GM12878 (cell line): ENCODE results near the gene ZNF775. TPM values are rescaled to one million over a fixed set of nuclear protein-coding genes. Genes with fewer than 3 reads are reported as not detected.

Source experiments
- ATAC-seq: fragments of 200-7000 bp; cut with Tn5 transposase; 3 replicates; pipeline ENCODE4 v1.9.1; 2020; ENCODE audit warnings: mild to moderate bottlenecking, moderate library complexity
- BruUV-seq: library from RNA; stranded (reverse); fragments of 400-500 nt; replicated peaks from 2 replicates; lab custom pipeline; 2021; lab: Mats Ljungman, UMichigan
- CTCF ChIA-PET: fragments of 300-600 bp; sonication (Branson Sonifier 250); formaldehyde crosslinking; extraction: SDS; loops from one replicate; lab custom pipeline; 2021; ENCODE audit warnings: inconsistent platforms; lab: Yijun Ruan, JAX
- POLR2A ChIA-PET: fragments of 350-600 bp; formaldehyde crosslinking; extraction: SDS; loops from one replicate; lab custom pipeline; 2021; ENCODE audit warnings: inconsistent platforms; lab: Charles Lee
- RAD21 ChIA-PET: fragments of 300-600 bp; sonication (Branson Sonifier 250); formaldehyde crosslinking; loops from one replicate; lab custom pipeline; 2023; ENCODE audit warnings: antibody characterized with exemption; ENCODE audit not compliant: unreplicated experiment; lab: Charles Lee
- SMC1A ChIA-PET: fragments of 300-600 bp; sonication (Branson Sonifier 250); formaldehyde crosslinking; loops from one replicate; lab custom pipeline; 2023; ENCODE audit not compliant: unreplicated experiment, uncharacterized antibody; lab: Charles Lee
- DNase-seq: peaks from one replicate; pipeline ENCODE4 v3.0.0-alpha.2; 2011; ENCODE audit warnings: low read depth, low spot score
- FAIRE-seq: peaks from 3 replicates; lab custom pipeline; 2011; peaks lifted over from hg19 to GRCh38; lab: Jason Lieb, UNC
- H2AFZ ChIP-seq: 2 replicates; pipeline ENCODE4 v1.6.0; 2011; ENCODE audit warnings: low read depth, low read length, control low read depth; ENCODE audit not compliant: control insufficient read depth
- H3K27ac ChIP-seq: 2 replicates; pipeline ENCODE4 v1.5.1; 2011; ENCODE audit warnings: control low read depth; ENCODE audit not compliant: control insufficient read depth, insufficient read depth
- H3K27me3 ChIP-seq, 2 experiments: replicated peaks in 1 of 2; 2 replicates each; pipeline versions ENCODE4 v1.6.0 to v1.6.1; 2011; ENCODE audit warnings: low read length in 1 of 2; ENCODE audit not compliant: control insufficient read depth in 2 of 2, insufficient read depth in 2 of 2
- H3K36me3 ChIP-seq, 2 experiments: 2 replicates each; pipeline ENCODE4 v1.5.1; 2011; ENCODE audit warnings: low read length in 1 of 2; ENCODE audit not compliant: control insufficient read depth in 2 of 2, insufficient read depth in 2 of 2
- H3K4me1 ChIP-seq: 2 replicates; pipeline ENCODE4 v1.6.1; 2011; ENCODE audit warnings: mild to moderate bottlenecking, low read length, moderate library complexity, mixed read lengths; ENCODE audit not compliant: control insufficient read depth, insufficient read depth
- H3K4me2 ChIP-seq: 2 replicates; pipeline ENCODE4 v1.6.0; 2011; ENCODE audit warnings: control low read depth; ENCODE audit not compliant: control insufficient read depth, insufficient read depth
- H3K4me3 ChIP-seq: fragments of 200-600 bp; sonication (generic); 2 replicates; pipeline ENCODE4 v1.5.1; 2016
- H3K79me2 ChIP-seq: 2 replicates; pipeline ENCODE4 v1.6.0; 2011; ENCODE audit warnings: low read length; ENCODE audit not compliant: control insufficient read depth, insufficient read depth
- H3K9ac ChIP-seq: 2 replicates; pipeline ENCODE4 v1.8.0; 2011; ENCODE audit warnings: low read length, control low read depth, mixed read lengths; ENCODE audit not compliant: control insufficient read depth, insufficient read depth
- H3K9me3 ChIP-seq: replicated peaks from 3 replicates; pipeline ENCODE4 v1.5.1; 2011; ENCODE audit warnings: mild to moderate bottlenecking, low read length; ENCODE audit not compliant: control insufficient read depth, insufficient read depth
- H4K20me1 ChIP-seq: 2 replicates; pipeline ENCODE4 v1.6.0; 2011; ENCODE audit not compliant: control insufficient read depth, insufficient read depth
- CREM ChIP-seq: IDR thresholded peaks from 2 replicates; pipeline ENCODE4 v1.6.1; 2014; ENCODE audit warnings: antibody characterized with exemption, low read depth
- CTCF ChIP-seq, 3 experiments: IDR thresholded peaks in 2 of 3; conservative IDR thresholded peaks in 1 of 3; 2 replicates each; pipeline ENCODE4 v1.5.1; 2011; ENCODE audit warnings: low read depth in 3 of 3, low read length in 3 of 3, mild to moderate bottlenecking in 3 of 3, control low read depth in 2 of 3, moderate library complexity in 2 of 3, inconsistent platforms in 1 of 3, mixed read lengths in 1 of 3; ENCODE audit not compliant: control insufficient read depth in 2 of 3, insufficient read depth in 1 of 3; ENCODE audit errors: extremely low read depth in 1 of 3
- FOXM1 ChIP-seq: IDR thresholded peaks from 2 replicates; pipeline ENCODE4 v1.6.1; 2012; ENCODE audit warnings: low read depth, mild to moderate bottlenecking, inconsistent platforms, low read length, moderate library complexity
- MTA3 ChIP-seq: IDR thresholded peaks from 2 replicates; pipeline ENCODE4 v1.6.1; 2012; ENCODE audit warnings: low read length, inconsistent platforms, borderline replicate concordance
- NKRF ChIP-seq: fragments of 450-650 bp; conservative IDR thresholded peaks from 2 replicates; pipeline ENCODE4 v1.6.1; 2017; ENCODE audit warnings: mild to moderate bottlenecking, moderate library complexity
- PAX8 ChIP-seq: fragments of 450-650 bp; IDR thresholded peaks from 2 replicates; pipeline ENCODE4 v1.6.1; 2017; ENCODE audit warnings: mild to moderate bottlenecking, moderate library complexity
- SMAD1 ChIP-seq: fragments of 450-650 bp; IDR thresholded peaks from 2 replicates; pipeline ENCODE4 v1.6.1; 2018; ENCODE audit warnings: mild to moderate bottlenecking, low read depth; ENCODE audit not compliant: partially characterized antibody
- ZNF207 ChIP-seq: fragments of 450-650 bp; IDR thresholded peaks from 2 replicates; pipeline ENCODE4 v1.6.1; 2014; ENCODE audit warnings: antibody characterized with exemption, mild to moderate bottlenecking, borderline replicate concordance
- ZNF622 ChIP-seq: fragments of 450-650 bp; IDR thresholded peaks from 2 replicates; pipeline ENCODE4 v1.6.1; 2017; ENCODE audit warnings: mild to moderate bottlenecking, inconsistent platforms
- WGBS: methylation state at CpG from one replicate; pipeline ENCODE4 v1.1.6; 2016; ENCODE audit warnings: low lambda C conversion rate; ENCODE audit not compliant: insufficient replicate concordance, insufficient coverage; ENCODE audit errors: missing lambda C conversion rate; 5-methylcytosine and 5-hydroxymethylcytosine counted together
- in situ Hi-C: fragments of 300-500 bp; cut with MboI; formaldehyde crosslinking; loops from 9 replicates; pipeline ENCODE4 v1.14.3; 2018; ENCODE audit warnings: mixed read lengths
- intact Hi-C: fragments of 100-400 bp; cut with micrococcal nuclease; formaldehyde crosslinking; loops from one replicate; pipeline ENCODE4 v1.14.2; 2022; ENCODE audit not compliant: unreplicated experiment
- polyA plus RNA-seq, 11 experiments: library from polyadenylated mRNA; depleted of rRNA in 4 of 11; unstranded in 6 of 11; stranded (reverse) in 5 of 11; fragments of >200 nt; fragmentation: Nextera tagmentation in 4 of 11; fragmentation: Illumina TruSeq in 1 of 11; extraction: Ambion mirVana in 4 of 11; extraction: Trizol in 1 of 11; gene quantifications; 1 replicate in 1 of 11; 2 replicates in 10 of 11; pipeline versions ENCODE4 v1.2.1 to v1.2.3, GENCODE V29; 2011 to 2016; ENCODE audit warnings: inconsistent platforms in 2 of 11, missing spikeins in 2 of 11, low read depth in 1 of 11
- total RNA-seq, 4 experiments: library from RNA; depleted of rRNA in 3 of 4; stranded (reverse); fragments of >200 nt in 3 of 4; fragmentation: Illumina TruSeq in 1 of 4; extraction: Trizol in 1 of 4; gene quantifications; 2 replicates each; pipeline versions ENCODE4 v1.2.1 to v1.2.3, GENCODE V29; 2013 to 2021

Gene ZNF775
- total and polyA plus RNA-seq, 10 of the 15 experiments (the other 5 are each of a cell fraction or from before 2014, with no cell fraction given), result 0.05 to 14.3 (median 2.1) TPM

GRCh38 chr7:150420987-150421674 lies 42.0 kb downstream of the ZNF775 start (continued):
- peak; percentile 86 to 95 (median 88); a peak in 5 of 6 replicates for TF ChIP-seq CTCF (IDR thresholded peaks at IDR 0.05 in 2 of 3, conservative IDR thresholded peaks at IDR 0.05 in 1 of 3; ENCODE audit: control insufficient read depth in 2 of 3, extremely low read depth in 1 of 3, insufficient read depth in 1 of 3, low read depth in 3 of 3, low read length in 3 of 3)
- TF ChIP-seq FOXM1, result peak; percentile 59; the same call in 1 of the 2 replicates
- peak; percentile 79 for TF ChIP-seq CREM
- TF ChIP-seq MTA3, result no peak
- TF ChIP-seq ZNF207, result no peak
- no peak for TF ChIP-seq PAX8
- no peak for TF ChIP-seq SMAD1
- TF ChIP-seq ZNF622, result no peak

- H3K9me3 ChIP-seq, result no peaks in the 10 kb centered on the region
- POLR2A ChIA-PET, result interaction anchor here (0.8 kb wide), 1 partner anchor 44 kb away, joined by 4 read pairs; no protein-coding TSS in a partner anchor
- no peak for ATAC-seq
- RAD21 ChIA-PET, result interaction anchor here (1.0 to 1.8 kb wide), 7 partner anchors 11 to 136 kb away, joined by 3 to 14 read pairs (median 4); no protein-coding TSS in a partner anchor
- H2AFZ ChIP-seq, result no peak overlapping the region
- CTCF ChIA-PET, result interaction anchor here (0.6 to 2.5 kb wide), 25 partner anchors 9 to 365 kb away, joined by 3 to 21 read pairs (median 4); partner anchors contain the start of gene REPIN1
- SMC1A ChIA-PET, result interaction anchor here (0.6 to 2.0 kb wide), 11 partner anchors 7 to 68 kb away, joined by 3 to 11 read pairs (median 4); partner anchors contain the start of gene GIMAP8
- DNase-seq, result no peak
- in situ Hi-C loops (loop anchor here (25.0 kb wide), 1 partner anchor 360 kb away; no protein-coding TSS in a partner anchor), intact Hi-C loops (loop anchor here (1.0 kb wide), 3 partner anchors 42 to 136 kb away; no protein-coding TSS in a partner anchor)
- H3K9ac ChIP-seq, result no peak overlapping the region
- no peaks in the 10 kb centered on the region for H4K20me1 ChIP-seq
- no TSS peak for BruUV-seq
- 80% methylated on average over 16 of the region's 17 CpGs for WGBS
- H3K27me3 ChIP-seq, result no peaks in the 10 kb centered on the region
- H3K4me2 ChIP-seq, result no peak overlapping the region
- peaks cover 2% of the 10 kb centered on the region; the same call in 1 of the 2 replicates for H3K4me1 ChIP-seq
- no peaks in the 10 kb centered on the region for H3K36me3 ChIP-seq
- H3K79me2 ChIP-seq, result no peaks in the 10 kb centered on the region
- no peak for FAIRE-seq
- no peak overlapping the region for H3K27ac ChIP-seq
- H3K4me3 ChIP-seq, result no peak overlapping the region
- no peak for TF ChIP-seq NKRF
- TF ChIP-seq, all 136 proteins: peak for 0
Measured at GRCh38 chr7:150421831-150422230, 42.7 kb downstream of the ZNF775 start.
